GM19240 (cell line): ENCODE data around the gene CHPF2.

Experiments used
- DNase-seq: peaks from one replicate; pipeline ENCODE4 v3.0.0; 2011; ENCODE audit warnings: low spot score; ENCODE audit not compliant: insufficient read length

Gene CHPF2

GRCh38 chr7:151204383-151205032 is 27.8 kb upstream of the CHPF2 start:
- no peak for DNase-seq

DNA sequence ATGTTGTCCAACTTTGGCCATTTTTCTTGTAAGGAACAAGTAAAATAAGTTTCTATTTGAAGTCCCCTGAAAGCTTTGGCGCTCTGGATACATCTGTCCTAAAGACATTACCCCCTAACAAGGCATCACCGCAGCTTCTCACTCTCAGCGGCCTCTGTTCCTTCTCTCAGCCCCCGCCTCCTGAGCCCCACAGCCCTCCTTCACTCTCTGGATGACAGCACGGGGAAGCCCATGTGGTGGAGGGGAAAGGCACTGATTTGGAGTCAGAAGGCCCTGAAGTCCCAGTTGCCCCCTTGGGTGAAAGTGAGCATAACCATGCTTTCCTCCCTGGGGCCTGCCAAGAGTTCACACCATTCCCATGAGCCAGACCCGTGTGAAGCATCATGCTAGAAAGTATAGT is 26.6 kb upstream of the CHPF2 start:
- DNase-seq: no peak

DNA sequence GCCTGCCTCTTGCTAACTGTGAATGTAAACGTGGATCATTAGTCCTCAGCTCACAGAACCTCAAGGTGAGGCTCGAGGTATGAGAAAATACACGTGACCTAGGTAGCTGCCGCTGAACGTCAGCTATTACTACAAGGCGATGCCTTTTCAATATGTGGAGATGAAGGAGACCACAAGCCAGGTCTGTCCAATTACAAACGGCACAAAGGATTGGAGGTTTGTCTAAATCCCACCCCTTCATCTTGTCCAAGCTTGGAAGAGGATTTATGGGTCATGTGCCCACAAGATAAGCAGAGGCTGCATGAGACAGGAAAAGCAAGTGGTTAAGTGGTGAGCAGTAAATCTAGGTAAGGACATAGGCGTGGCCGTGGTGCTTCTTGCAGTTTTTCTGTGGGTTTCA is 25.4 kb upstream of the CHPF2 start:
- no peak for DNase-seq

DNA sequence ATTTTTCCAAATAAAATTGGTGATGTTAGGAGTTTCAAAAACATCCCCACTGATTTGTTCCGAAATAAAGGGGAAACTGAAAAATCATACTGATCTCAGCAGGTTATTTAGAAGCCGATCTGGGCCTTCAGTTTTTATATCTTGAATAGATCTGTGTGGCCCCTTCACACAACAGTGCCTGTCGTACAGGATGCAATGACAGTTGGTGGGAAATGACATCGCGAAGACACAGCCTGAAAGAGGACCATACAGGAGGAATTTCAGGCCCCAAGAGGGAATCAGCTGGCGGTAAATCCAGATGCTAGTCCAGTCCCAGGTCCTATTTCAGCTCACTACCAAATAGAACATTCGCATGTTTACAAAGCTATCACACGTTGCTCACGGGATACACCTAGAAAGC is 25.0 kb upstream of the CHPF2 start:
- no peak for DNase-seq

- no peak for DNase-seq
Observed at GRCh38 chr7:151207804-151208203, 24.5 kb upstream of the CHPF2 start.

- DNase-seq: no peak
Observed at GRCh38 chr7:151208253-151208862, 23.9 kb upstream of the CHPF2 start.

DNA sequence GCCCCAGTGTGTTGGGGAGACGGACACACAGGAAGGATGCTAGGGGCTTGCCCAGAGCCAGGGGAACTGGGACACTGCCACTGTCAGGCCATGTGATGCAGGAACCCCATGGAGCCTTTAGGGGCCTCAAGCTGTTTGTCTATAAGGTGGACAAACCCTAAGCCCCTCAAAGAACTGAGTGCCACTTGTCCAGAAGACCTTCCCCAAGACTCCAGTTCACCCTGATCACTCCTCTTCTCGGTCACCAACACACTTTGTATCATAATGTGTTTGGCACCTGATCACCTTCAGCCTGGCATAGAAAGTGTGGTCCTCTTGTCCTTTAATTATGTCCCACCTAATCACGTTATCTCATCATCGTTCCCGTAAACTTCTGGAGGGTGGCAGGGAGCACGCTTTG is 22.7 kb upstream of the CHPF2 start:
- DNase-seq: no peak

DNA sequence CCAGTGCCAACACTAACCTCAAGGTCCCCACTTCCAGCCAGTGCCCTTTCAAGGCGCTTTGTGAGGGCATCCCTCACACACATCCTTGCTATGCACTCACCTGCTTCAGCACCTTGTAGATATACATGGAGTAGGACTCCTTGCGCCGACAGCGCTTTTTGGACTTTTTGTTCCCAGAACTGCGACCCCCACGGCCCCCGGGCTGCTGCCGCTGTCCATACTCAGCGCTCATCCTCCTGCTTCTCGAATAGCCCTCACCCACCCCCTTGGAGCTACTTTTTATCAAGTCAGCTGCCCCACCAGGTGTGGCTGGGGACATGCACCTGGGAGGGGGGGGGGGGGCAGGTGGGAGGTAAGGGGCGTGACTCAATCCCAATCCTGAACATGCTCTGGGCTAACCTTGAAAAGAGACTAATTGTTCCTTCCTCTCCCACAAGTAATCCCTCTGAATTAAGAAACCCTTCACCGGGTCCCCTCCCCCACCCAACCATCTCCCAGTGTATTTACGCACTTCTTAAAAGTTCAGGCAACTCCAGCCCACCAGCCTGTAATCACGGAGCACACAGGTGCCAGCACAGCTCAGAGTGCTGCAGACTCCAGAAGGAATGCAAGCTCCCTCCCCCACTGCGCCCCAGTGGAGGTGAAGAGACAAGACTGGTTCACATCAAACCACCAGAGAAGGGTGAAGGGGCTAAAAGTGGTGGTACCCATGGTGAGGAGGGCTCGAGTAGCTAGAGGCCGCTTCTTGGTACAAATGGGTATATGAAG is 22.0 kb upstream of the CHPF2 start, which contains the start of gene H2BK1:
Gene H2BK1, minus strand, starts transcription at position 402 of the 768 bp plus-strand sequence. Its CDS starts 170 bp downstream, at position 232.
- DNase-seq: no peak

DNA sequence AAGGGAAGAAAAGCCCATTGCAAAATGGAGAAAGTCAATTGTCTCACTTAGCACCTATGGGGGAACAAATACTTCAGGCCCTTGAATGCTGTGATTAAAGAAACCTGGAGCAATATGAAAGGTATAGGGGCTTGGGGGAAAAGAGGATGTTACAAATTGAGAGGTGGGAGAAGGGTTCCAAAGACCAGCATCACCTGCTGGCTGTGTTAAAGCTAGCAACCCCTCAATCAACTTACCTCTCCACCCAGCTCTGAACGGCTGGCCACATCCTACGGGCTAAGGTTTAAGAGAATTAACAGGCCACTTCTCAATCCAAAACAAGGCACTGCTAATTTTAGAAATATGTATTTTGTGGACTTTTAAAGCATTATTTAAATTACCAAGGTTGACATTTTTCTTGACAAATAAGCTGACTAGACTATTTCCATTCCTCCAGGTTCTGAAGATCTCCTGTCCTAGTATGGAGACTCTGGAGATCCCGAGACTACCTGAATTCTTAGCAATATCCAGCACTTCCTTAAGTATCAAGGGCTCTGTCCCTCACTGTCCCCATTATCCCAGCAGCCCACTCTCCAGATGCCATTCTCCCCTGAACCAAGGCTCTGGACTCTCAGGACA is 21.0 kb upstream of the CHPF2 start:
- no peak for DNase-seq

DNA sequence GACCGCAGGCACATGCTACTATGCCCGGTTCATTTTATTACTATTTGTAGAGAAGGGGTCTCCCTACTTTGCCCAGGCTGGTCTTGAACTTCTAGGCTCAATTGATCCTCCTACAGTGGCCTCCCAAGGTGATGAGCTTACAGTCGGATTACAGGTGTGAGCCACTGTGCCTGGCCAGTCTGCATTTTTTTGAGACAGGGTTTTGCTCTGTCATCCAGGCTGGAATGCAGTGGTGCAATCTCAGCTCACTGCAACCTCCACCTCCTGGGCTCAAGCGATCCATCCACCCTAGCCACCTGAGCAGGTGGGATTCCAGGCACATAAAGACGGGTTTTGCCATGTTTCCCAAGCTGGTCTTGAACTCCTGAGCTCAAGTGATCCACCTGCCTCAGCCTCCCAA is 19.7 kb upstream of the CHPF2 start:
- DNase-seq: no peak

DNA sequence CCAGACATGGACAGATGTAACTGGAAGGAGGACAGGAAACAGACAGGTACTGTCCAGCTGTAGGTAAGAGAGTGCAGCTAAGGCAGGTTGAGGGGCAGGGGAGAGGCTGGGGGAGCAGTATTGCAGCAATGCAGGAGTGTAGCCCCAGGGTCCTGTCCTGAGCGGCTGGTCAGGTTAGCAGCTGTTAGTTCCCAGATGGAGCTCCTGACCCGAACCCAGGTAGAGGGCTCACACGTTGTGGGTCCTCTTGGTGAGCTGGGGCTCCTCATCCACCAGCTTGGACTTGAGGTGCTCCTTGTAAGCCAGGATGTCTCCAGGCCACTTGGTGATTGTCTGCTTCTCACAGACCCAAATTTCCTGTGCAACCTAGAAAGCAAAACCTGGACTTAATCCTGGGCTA is 18.5 kb upstream of the CHPF2 start:
- DNase-seq: no peak

DNA sequence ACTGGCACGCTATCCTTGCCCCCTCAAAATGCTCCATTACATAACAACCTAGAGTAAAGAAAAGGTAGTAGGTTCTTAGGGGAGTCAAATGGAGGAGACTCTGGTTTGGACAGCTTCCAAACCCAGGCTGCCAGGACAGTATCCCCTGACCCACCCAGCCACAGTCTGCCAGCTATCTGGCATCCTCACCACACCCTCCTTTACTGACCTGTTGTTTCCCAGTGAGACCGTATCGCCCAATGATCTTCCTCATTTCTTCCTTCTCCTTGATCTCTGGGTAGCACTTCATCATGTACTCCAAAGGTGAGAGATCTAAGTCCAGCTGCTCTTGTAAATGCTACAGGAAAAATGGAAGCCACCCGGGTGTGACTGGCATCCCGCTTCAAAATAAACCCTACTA is 16.9 kb upstream of the CHPF2 start:
- DNase-seq: no peak

DNA sequence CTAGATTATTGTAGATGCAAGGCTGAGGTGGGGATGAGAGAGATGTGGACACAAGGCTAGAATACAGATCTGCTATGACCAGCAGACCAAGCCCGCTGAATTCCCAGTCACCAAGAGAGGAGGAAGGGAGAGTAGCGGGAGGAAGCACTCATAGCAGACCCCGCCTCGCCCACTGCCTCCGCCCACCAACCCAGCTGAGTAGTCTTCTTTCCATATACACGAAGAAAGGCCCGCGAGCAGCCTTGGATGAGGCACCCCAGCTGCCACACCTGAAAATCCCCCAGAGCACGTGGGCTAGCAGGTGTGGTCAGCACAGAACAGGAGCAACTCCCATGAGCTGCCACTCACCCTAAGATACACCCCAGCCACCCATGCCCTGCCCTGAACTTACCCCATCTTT is 14.1 kb upstream of the CHPF2 start:
- no peak for DNase-seq

DNA sequence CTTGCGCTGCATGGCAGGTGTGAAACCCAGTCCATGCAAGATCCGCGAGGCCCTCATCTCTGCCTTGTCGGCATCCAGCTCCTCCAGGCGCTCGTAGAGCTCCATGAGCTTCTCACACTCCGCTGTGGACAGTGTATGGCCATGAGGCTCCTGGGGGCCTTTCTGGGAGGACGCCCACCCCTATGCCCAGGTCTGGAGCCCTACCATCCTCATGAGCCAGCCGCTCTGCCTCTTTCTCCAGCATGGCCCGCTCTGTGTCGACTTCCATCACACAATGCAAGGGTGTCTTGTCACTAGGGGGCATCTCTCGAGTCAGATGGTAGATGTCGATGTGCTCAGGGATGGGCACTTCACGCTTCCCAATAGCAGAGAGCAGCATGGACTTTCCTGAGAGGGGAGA is 8.6 kb upstream of the CHPF2 start:
- DNase-seq: no peak

- DNase-seq: no peak
Observed at GRCh38 chr7:151225948-151226510, 6.3 kb upstream of the CHPF2 start.

DNA sequence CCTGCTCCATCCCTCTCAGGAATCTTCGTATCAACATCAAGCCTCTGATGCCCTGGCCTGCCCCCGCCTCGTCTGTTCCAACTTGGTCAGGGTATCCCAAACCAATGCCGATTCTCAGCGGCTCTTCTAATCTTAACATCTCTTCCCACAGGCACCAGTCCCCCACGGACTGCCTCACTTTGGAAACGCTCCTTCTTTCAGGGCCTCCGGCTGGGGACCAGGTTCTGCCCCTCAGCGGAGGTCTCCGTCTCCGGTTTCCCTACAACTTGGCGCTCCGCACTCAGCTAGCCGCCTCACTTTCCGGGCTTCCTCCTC is 5.8 kb upstream of the CHPF2 start:
- no peak for DNase-seq

GRCh38 chr7:151226875-151227782 is 5.2 kb upstream of the CHPF2 start, which contains the start of gene ABCF2:
TSS of gene ABCF2 (minus strand) at chr7:151227205. CDS start at chr7:151226458, 747 bp downstream.
- peak; percentile 98 for DNase-seq

DNA sequence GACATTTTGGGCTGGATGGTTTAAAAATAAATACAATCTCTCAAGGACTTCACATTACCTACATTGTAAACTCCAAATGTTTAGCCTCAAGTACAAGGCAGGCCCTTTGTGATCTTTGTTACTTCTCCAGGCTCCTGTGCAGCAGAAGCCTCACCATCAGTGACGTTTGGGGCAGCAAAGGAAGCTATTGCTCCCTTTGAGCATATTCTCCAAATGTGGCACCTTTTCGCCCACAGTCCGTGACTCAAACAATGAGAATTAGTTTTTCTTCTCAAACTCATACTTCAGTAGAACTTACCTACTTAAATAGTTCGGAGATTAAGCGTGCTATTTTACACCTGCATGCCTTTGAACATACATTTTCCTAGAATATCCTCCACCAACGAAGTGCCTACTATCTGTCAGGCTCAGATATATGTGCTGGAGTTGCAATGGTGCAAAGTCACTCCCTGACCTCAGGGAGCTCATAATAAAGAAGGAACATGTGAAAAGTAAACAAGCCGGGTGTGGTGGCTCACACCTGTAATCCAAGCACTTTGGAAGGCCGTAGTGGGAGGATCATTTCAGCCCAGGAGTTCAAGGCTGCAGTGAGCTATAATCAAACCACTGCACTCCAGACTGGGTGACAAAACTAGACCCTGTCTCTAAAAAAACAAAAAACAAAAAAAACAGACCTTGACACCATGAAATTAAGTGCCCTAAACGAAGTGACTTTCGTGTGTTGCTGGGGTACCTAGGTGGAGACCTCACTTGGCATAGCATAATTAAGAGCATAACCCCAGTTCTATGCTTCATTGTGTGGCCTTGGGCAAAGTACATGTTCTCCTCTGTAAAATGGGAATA is 4.0 kb upstream of the CHPF2 start:
- DNase-seq: no peak

- no peak for DNase-seq
Observed at GRCh38 chr7:151229249-151229648, 3.0 kb upstream of the CHPF2 start.

- no peak for DNase-seq
Observed at GRCh38 chr7:151231080-151231479, 1.2 kb upstream of the CHPF2 start.
